Lower leg skin (tissue), 4 donors: ENCODE data around the gene MESD. TPM values are rescaled to one million over a fixed set of nuclear protein-coding genes. Genes with fewer than 3 reads are reported as not detected.

ENCODE experiments used
- DNase-seq, 2 donors: peaks; one replicate each; pipeline ENCODE4 v3.0.0-alpha.2; 2019; ENCODE audit warnings: low spot score in 2 of 2
- H3K4me3 ChIP-seq: fragments of 200-600 bp; sonication (generic); 2 replicates; pipeline ENCODE4 v1.5.1; 2017; ENCODE audit warnings: mild to moderate bottlenecking, low read depth; ENCODE audit not compliant: poor library complexity, severe bottlenecking
- POLR2A ChIP-seq, 2 donors: fragments of 450-650 bp; IDR thresholded peaks; one replicate each; pipeline ENCODE4 v1.6.1; 2016 to 2017; ENCODE audit warnings: antibody characterized with exemption in 2 of 2, mild to moderate bottlenecking in 1 of 2, moderate library complexity in 1 of 2
- WGBS, 2 donors: methylation state at CpG; one replicate each; pipeline ENCODE4 v1.1.5; 2018; 5-methylcytosine and 5-hydroxymethylcytosine counted together
- intact Hi-C: fragments of 100-400 bp; cut with DNase I; formaldehyde crosslinking; loops from one replicate; pipeline ENCODE4 v1.15.0; 2023; ENCODE audit warnings: low total_unique reads
- total RNA-seq, 4 donors: library from RNA; depleted of rRNA; stranded (reverse); fragments of >200 nt; gene quantifications; one replicate each; pipeline ENCODE4 v1.1.0, GENCODE V29; 2016
- TF ChIP-seq, protein P1 (sequence below), 3 donors: fragments of 450-650 bp; IDR thresholded peaks; one replicate each; pipeline ENCODE4 v1.5.1; 2016; ENCODE audit warnings: antibody characterized with exemption in 3 of 3, mild to moderate bottlenecking in 3 of 3, moderate library complexity in 2 of 3

The MESD gene
- total RNA-seq, 4 donors from 2014 or later: 17.1 to 18.3 (median 17.7) TPM

DNA sequence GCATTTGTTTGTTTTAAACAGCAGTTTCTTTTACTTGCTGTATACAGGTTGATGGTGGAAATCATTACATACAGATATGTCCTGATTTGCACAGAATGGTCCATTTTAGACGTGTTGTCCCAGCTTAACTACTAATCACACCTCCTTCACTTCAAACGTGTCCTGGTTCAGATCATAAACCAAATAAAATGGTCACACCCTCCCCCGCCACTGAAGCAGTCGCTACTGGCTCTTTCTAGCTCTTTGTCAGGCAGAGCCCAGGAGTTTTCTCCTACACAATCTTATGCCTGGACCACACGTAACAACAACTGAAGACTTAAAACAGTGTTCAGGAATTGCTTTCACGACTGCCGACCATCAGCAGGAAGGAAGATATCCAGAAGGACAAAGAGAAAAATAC lies 73.6 kb downstream of the MESD start:
- no peak for TF ChIP-seq POLR2A (IDR thresholded peaks at IDR 0.05)
- TF ChIP-seq, protein P1, sequence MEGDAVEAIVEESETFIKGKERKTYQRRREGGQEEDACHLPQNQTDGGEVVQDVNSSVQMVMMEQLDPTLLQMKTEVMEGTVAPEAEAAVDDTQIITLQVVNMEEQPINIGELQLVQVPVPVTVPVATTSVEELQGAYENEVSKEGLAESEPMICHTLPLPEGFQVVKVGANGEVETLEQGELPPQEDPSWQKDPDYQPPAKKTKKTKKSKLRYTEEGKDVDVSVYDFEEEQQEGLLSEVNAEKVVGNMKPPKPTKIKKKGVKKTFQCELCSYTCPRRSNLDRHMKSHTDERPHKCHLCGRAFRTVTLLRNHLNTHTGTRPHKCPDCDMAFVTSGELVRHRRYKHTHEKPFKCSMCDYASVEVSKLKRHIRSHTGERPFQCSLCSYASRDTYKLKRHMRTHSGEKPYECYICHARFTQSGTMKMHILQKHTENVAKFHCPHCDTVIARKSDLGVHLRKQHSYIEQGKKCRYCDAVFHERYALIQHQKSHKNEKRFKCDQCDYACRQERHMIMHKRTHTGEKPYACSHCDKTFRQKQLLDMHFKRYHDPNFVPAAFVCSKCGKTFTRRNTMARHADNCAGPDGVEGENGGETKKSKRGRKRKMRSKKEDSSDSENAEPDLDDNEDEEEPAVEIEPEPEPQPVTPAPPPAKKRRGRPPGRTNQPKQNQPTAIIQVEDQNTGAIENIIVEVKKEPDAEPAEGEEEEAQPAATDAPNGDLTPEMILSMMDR (IDR thresholded peaks at IDR 0.05): no peak
- H3K4me3 ChIP-seq: no peak overlapping the region
- DNase-seq: no peak
- intact Hi-C loops: no loop called here
- WGBS, 2 donors: 71 to 79% methylated on average over 7 of the region's 7 CpGs

DNA sequence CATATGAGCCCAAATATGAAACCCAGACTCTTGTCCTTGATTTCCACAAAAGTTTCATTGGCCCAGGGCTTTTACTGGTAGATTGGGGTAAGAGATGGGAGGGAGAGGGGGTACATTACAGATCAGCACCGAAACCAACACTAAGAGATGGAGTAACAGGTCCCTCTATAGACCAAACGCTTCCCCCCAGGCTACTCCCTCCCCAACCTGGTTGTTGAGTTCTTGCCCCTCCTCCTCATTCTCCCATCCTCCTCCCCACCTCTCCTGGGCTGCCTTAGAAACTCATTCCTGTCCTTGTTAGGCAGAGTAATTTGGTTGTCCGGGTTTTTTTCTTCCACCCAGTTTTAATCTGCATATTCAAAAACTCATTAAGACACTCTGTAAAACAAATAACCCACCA lies 74.1 kb downstream of the MESD start:
- WGBS, 2 donors: 79 to 81% methylated on average over 3 of the region's 3 CpGs
- H3K4me3 ChIP-seq: no peak overlapping the region
- DNase-seq: no peak
- intact Hi-C loops: no loop called here
- no peak for TF ChIP-seq POLR2A (IDR thresholded peaks at IDR 0.05)
- TF ChIP-seq, protein P1 (IDR thresholded peaks at IDR 0.05): no peak

DNA sequence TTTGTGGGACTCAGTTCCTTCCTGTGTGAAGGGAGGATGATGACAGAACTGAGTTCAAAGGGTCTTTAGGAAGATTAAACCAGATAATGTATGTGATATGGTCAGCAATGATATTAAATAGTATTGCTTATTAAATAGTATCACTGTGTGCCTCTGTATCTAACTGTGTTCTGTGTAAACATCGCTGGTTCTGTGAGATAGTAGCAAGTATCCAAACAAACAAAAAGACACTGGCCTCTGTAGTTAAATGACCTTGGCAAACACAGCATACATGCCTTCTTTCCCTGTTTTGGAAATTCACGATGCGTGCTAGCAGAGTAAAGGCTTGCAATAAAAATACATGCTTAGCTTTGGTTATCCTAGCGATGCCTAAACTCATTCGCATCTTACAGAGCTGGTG lies 76.1 kb downstream of the MESD start:
- TF ChIP-seq, protein P1 (IDR thresholded peaks at IDR 0.05): no peak
- TF ChIP-seq POLR2A (IDR thresholded peaks at IDR 0.05): no peak
- intact Hi-C loops: no loop called here
- no peak for DNase-seq
- H3K4me3 ChIP-seq: no peak overlapping the region
- WGBS, 2 donors: 91% methylated on average over 5 of the region's 5 CpGs

DNA sequence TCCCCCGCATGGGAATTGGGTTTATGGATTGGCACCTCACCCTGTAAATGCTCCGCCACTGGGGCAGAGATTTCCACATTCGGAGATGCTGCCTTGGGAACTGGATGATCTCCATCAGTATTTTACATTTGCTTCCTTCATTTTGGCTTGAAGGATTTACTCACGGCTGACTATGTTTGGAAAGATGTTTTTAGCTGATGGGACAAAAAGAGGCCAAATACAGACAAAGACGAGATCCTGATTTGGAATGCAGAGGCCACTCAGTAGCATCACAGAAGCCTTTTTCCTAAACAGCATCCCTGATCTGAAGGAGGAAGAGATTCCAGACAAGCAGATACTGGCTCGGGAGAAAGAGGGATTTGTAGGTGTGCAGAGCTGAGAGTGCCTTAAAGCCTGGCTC lies 76.9 kb downstream of the MESD start:
- intact Hi-C loops: no loop called here
- 88 to 95% methylated on average over 6 of the region's 6 CpGs for WGBS, 2 donors

DNA sequence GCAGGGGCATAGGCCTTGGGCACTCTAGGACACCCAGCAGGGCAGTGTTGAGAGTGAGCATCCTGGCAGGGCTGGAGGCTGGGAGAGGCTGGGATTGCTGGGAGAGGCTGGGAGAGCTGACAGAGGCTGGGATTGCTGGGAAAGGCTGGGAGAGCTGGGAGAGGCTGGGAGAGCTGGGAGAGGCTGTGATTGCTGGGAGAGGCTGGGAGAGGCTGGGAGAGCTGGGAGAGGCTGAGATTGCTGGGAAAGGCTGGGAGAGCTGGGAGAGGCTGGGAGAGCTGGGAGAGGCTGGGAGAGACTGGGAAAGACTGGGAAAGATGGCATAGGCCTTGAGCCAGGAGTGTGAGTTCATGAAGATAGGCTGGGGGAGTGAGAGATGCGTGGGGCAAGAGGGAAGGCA lies 77.8 kb downstream of the MESD start:
- intact Hi-C loops: no loop called here
- 100% methylated on average over 1 of the region's 1 CpG for WGBS, 2 donors
- no peak for TF ChIP-seq POLR2A (IDR thresholded peaks at IDR 0.05)
- TF ChIP-seq, protein P1 (IDR thresholded peaks at IDR 0.05): no peak
- no peak for DNase-seq
- no peak overlapping the region for H3K4me3 ChIP-seq

More for the DNA sequence above, 76.9 kb downstream of the MESD start:
- H3K4me3 ChIP-seq: no peak overlapping the region
- no peak for DNase-seq
- no peak for TF ChIP-seq POLR2A (IDR thresholded peaks at IDR 0.05)

DNA sequence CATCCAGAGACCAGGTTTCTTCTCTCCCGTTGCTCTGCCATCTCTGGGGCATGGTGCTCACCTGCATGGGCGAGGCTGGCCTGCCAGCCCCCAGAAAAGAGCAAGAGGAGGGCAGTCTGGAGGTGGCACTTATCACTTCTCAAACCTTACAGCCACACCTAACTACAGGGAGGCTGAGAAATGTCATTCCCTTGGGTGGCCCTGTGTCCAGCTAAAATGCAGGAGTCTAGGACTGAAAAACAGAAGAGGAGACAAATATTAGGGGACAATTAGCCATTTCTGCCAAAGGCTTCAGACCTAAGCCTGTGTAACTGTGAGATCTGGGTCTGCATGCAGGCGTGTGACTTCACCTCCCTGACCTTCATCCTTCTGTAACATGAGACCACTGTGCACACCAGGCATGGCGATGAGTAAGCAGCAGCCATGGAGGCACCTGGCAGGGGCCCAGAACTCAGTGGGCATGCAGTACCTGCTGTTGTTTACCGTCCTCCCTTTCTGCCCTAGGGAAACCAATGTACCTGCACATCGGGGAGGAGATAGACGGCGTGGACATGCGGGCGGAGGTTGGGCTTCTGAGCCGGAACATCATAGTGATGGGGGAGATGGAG lies 83.4 kb downstream of the MESD start:
- DNase-seq: no peak
- TF ChIP-seq POLR2A (IDR thresholded peaks at IDR 0.05): no peak
- TF ChIP-seq, protein P1 (IDR thresholded peaks at IDR 0.05): no peak
- 94 to 95% methylated on average over 11 of the region's 11 CpGs for WGBS, 2 donors
- intact Hi-C loops: no loop called here
- no peak overlapping the region for H3K4me3 ChIP-seq
